Keratinocyte (primary cell): Measurements from ENCODE around the gene PRKAG2. TPM values are rescaled to one million over a fixed set of nuclear protein-coding genes. Genes with fewer than 3 reads are reported as not detected.

Source experiments
- DNase-seq: peaks from one replicate; pipeline ENCODE4 v3.0.0-alpha.2; 2011; ENCODE audit warnings: low read depth, missing footprints, low spot score
- FAIRE-seq: peaks from 2 replicates; lab custom pipeline; 2011; peaks lifted over from hg19 to GRCh38; lab: Jason Lieb, UNC
- H2AFZ ChIP-seq: 2 replicates; pipeline ENCODE4 v1.6.0; 2012; ENCODE audit warnings: low read length, control low read depth, inconsistent platforms; ENCODE audit not compliant: control insufficient read depth
- H3K27ac ChIP-seq: 2 replicates; pipeline ENCODE4 v1.5.1; 2011; ENCODE audit warnings: low read length; ENCODE audit not compliant: control insufficient read depth, insufficient read depth
- H3K27me3 ChIP-seq: 3 replicates; pipeline ENCODE4 v1.6.0; 2011; ENCODE audit warnings: low read length; ENCODE audit not compliant: control insufficient read depth, insufficient read depth; ENCODE audit errors: extremely low read depth
- H3K36me3 ChIP-seq, 2 experiments: 2 replicates in 1 of 2; 3 replicates in 1 of 2; pipeline ENCODE4 v1.5.1; 2011; ENCODE audit warnings: low read length in 2 of 2, mild to moderate bottlenecking in 1 of 2; ENCODE audit not compliant: control insufficient read depth in 2 of 2, insufficient read depth in 2 of 2; ENCODE audit errors: extremely low read depth in 1 of 2
- H3K4me1 ChIP-seq: 3 replicates; pipeline ENCODE4 v1.5.1; 2011; ENCODE audit warnings: low read length; ENCODE audit not compliant: control insufficient read depth, insufficient read depth; ENCODE audit errors: extremely low read depth
- H3K4me2 ChIP-seq: 3 replicates; pipeline ENCODE4 v1.6.0; 2011; ENCODE audit warnings: low read depth, low read length; ENCODE audit not compliant: control insufficient read depth, insufficient read depth; ENCODE audit errors: extremely low read depth
- H3K4me3 ChIP-seq, 3 experiments: fragments of 200-600 bp in 1 of 3; sonication (generic) in 1 of 3; 2 replicates in 2 of 3; 3 replicates in 1 of 3; pipeline ENCODE4 v1.5.1; 2011 to 2016; ENCODE audit warnings: low read length in 3 of 3, mild to moderate bottlenecking in 3 of 3, control low read depth in 2 of 3, inconsistent platforms in 1 of 3, low read depth in 1 of 3, mixed read lengths in 1 of 3, mixed run types in 1 of 3, moderate library complexity in 1 of 3; ENCODE audit not compliant: control insufficient read depth in 2 of 3, insufficient read depth in 2 of 3; ENCODE audit errors: extremely low read depth in 1 of 3
- H3K79me2 ChIP-seq: 2 replicates; pipeline ENCODE4 v1.6.0; 2012; ENCODE audit warnings: low read length; ENCODE audit not compliant: control insufficient read depth, insufficient read depth
- H3K9ac ChIP-seq: 3 replicates; pipeline ENCODE4 v1.6.0; 2011; ENCODE audit warnings: low read length; ENCODE audit not compliant: control insufficient read depth, insufficient read depth; ENCODE audit errors: extremely low read depth
- H3K9me1 ChIP-seq: 3 replicates; pipeline ENCODE4 v1.6.0; 2011; ENCODE audit warnings: low read length; ENCODE audit not compliant: control insufficient read depth, insufficient read depth; ENCODE audit errors: extremely low read depth
- H3K9me3 ChIP-seq: 2 replicates; pipeline ENCODE4 v1.5.1; 2012; ENCODE audit warnings: low read depth, low read length; ENCODE audit not compliant: control insufficient read depth
- H4K20me1 ChIP-seq: 3 replicates; pipeline ENCODE4 v1.6.0; 2011; ENCODE audit warnings: low read length; ENCODE audit not compliant: control insufficient read depth, insufficient read depth; ENCODE audit errors: extremely low read depth
- EZH2 ChIP-seq: IDR thresholded peaks from one replicate; pipeline ENCODE4 v1.6.1; 2012; ENCODE audit warnings: inconsistent platforms, mild to moderate bottlenecking, low read length, moderate library complexity
- dilution Hi-C: fragments of 300-500 bp; cut with MboI; formaldehyde crosslinking; loops from one replicate; pipeline ENCODE4 v1.7.0; 2020; ENCODE audit warnings: low sequenced_read_pairs; ENCODE audit not compliant: extremely low pct_ligation_motif_present
- polyA plus RNA-seq, 5 experiments: library from polyadenylated mRNA; depleted of rRNA in 3 of 5; stranded (reverse) in 3 of 5; stranded (forward) in 1 of 5; unstranded in 1 of 5; fragments of >200 nt; gene quantifications; 1 replicate in 1 of 5; 2 replicates in 3 of 5; 3 replicates in 1 of 5; pipeline versions ENCODE4 v1.2.1 to v1.2.3, GENCODE V29; 2011 to 2012; ENCODE audit warnings: missing spikeins in 2 of 5, low read depth in 1 of 5, low replicate concordance in 1 of 5
- TF ChIP-seq, protein P1 (sequence below), 3 experiments: IDR thresholded peaks in 1 of 3; conservative IDR thresholded peaks in 1 of 3; optimal IDR thresholded peaks in 1 of 3; 2 replicates in 2 of 3; 3 replicates in 1 of 3; pipeline versions ENCODE3 to v1.5.1; 2011; ENCODE audit warnings: low read length in 3 of 3, mild to moderate bottlenecking in 3 of 3, moderate library complexity in 2 of 3, control low read depth in 1 of 3, inconsistent platforms in 1 of 3; ENCODE audit not compliant: insufficient read depth in 2 of 3; ENCODE audit errors: extremely low read depth in 1 of 3

PRKAG2 gene
- polyA plus RNA-seq, 1 donor (not counting 4 experiments of a cell fraction or from before 2014, with no cell fraction given) = 39.5 TPM

DNA sequence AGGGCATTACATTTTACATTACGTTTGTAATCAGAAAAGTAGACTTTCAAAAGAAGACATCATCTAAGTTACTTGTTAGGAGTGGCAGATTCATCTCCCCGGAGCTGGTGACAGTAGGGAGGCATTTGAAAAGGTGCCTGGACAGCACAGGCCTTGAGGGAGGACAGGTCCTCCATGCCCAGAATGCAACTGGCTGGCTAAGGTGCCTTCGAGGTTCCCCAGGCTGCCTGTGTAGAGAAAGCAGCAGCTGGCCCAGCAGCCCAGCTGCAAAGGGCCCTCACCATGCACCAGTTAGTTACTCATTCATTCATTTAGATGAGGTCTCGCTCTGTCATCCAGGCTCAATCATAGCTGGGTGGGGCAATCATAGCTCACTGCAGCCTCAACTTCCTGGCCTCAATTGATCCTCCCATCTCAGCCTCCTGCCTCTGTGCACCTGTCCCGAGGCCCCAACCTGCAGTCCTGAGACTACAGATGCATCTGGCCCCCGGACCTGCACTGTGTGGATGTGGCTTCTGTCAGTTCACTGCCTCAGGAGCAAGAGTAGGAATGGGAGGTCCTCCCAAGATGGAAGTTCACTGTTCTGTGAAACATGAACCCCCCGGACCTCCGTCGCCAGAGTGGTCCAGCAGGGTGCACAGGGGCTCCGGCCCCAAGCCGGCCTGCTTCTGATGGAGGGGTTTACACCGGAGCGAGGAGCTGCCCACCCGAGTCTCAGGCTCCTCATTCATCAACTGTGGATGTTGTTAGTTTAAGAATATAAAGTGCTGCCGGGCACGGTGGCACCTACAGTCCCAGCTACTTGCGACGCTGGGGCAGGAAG lies 36.6 kb downstream of the PRKAG2 start:
- no peaks in the 10 kb centered on the region for H3K4me1 ChIP-seq
- no peaks in the 10 kb centered on the region for H3K9me3 ChIP-seq
- H4K20me1 ChIP-seq = no peaks in the 10 kb centered on the region
- no peak overlapping the region for H3K27ac ChIP-seq
- dilution Hi-C loops = no loop called here
- no peak overlapping the region for H3K4me2 ChIP-seq
- no peak for FAIRE-seq
- H3K79me2 ChIP-seq = no peaks in the 10 kb centered on the region
- no peak overlapping the region for H2AFZ ChIP-seq
- no peak overlapping the region for H3K9ac ChIP-seq
- H3K4me3 ChIP-seq = no peak overlapping the region
- H3K36me3 ChIP-seq = no peaks in the 10 kb centered on the region
- TF ChIP-seq, protein P1, sequence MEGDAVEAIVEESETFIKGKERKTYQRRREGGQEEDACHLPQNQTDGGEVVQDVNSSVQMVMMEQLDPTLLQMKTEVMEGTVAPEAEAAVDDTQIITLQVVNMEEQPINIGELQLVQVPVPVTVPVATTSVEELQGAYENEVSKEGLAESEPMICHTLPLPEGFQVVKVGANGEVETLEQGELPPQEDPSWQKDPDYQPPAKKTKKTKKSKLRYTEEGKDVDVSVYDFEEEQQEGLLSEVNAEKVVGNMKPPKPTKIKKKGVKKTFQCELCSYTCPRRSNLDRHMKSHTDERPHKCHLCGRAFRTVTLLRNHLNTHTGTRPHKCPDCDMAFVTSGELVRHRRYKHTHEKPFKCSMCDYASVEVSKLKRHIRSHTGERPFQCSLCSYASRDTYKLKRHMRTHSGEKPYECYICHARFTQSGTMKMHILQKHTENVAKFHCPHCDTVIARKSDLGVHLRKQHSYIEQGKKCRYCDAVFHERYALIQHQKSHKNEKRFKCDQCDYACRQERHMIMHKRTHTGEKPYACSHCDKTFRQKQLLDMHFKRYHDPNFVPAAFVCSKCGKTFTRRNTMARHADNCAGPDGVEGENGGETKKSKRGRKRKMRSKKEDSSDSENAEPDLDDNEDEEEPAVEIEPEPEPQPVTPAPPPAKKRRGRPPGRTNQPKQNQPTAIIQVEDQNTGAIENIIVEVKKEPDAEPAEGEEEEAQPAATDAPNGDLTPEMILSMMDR (optimal IDR thresholded peaks at IDR 0.05 in 1 of 3, IDR thresholded peaks at IDR 0.05 in 1 of 3, conservative IDR thresholded peaks at IDR 0.05 in 1 of 3; ENCODE audit: extremely low read depth in 1 of 3, insufficient read depth in 2 of 3, low read length in 3 of 3) = no peak
- no peak for TF ChIP-seq EZH2
- H3K27me3 ChIP-seq = no peaks in the 10 kb centered on the region
- no peak for DNase-seq
- no peaks in the 10 kb centered on the region for H3K9me1 ChIP-seq

GRCh38 chr7:151839451-151839921 lies 37.4 kb downstream of the PRKAG2 start:
- TF ChIP-seq EZH2 = no peak
- TF ChIP-seq, protein P1 (optimal IDR thresholded peaks at IDR 0.05 in 1 of 3, IDR thresholded peaks at IDR 0.05 in 1 of 3, conservative IDR thresholded peaks at IDR 0.05 in 1 of 3; ENCODE audit: extremely low read depth in 1 of 3, insufficient read depth in 2 of 3, low read length in 3 of 3) = no peak
- no peaks in the 10 kb centered on the region for H3K79me2 ChIP-seq
- no peak overlapping the region for H3K27ac ChIP-seq
- no peaks in the 10 kb centered on the region for H3K4me1 ChIP-seq
- no peak overlapping the region for H3K9ac ChIP-seq
- H3K9me3 ChIP-seq = no peaks in the 10 kb centered on the region
- no peak for FAIRE-seq
- no peaks in the 10 kb centered on the region for H3K36me3 ChIP-seq
- H3K4me2 ChIP-seq = no peak overlapping the region
- no peak for DNase-seq
- no peaks in the 10 kb centered on the region for H3K9me1 ChIP-seq
- no peaks in the 10 kb centered on the region for H4K20me1 ChIP-seq
- H2AFZ ChIP-seq = no peak overlapping the region
- H3K4me3 ChIP-seq = no peak overlapping the region
- dilution Hi-C loops = no loop called here
- no peaks in the 10 kb centered on the region for H3K27me3 ChIP-seq
